Osteocyte (in vitro differentiated cells): ENCODE data around the gene OSMR. TPM values are rescaled to one million over a fixed set of nuclear protein-coding genes. Genes with fewer than 3 reads are reported as not detected.

Experiments used
- DNase-seq: peaks from one replicate; pipeline ENCODE4 v3.0.0; 2021; ENCODE audit warnings: mixed read lengths; ENCODE audit not compliant: unreplicated experiment; ENCODE audit errors: extremely low spot score
- H3K27ac Mint-ChIP-seq: one replicate; pipeline ENCODE4 v1.8.0; 2021; ENCODE audit warnings: mild to moderate bottlenecking, mixed read lengths; ENCODE audit not compliant: unreplicated experiment
- H3K27me3 Mint-ChIP-seq: one replicate; pipeline ENCODE4 v1.8.0; 2021; ENCODE audit warnings: mixed read lengths; ENCODE audit not compliant: unreplicated experiment
- H3K36me3 Mint-ChIP-seq: one replicate; pipeline ENCODE4 v1.8.0; 2021; ENCODE audit warnings: mixed read lengths; ENCODE audit not compliant: unreplicated experiment
- H3K4me1 Mint-ChIP-seq: one replicate; pipeline ENCODE4 v1.8.0; 2021; ENCODE audit warnings: mixed read lengths; ENCODE audit not compliant: unreplicated experiment
- H3K4me3 Mint-ChIP-seq: one replicate; pipeline ENCODE4 v1.8.0; 2021; ENCODE audit warnings: mild to moderate bottlenecking, moderate library complexity, mixed read lengths; ENCODE audit not compliant: unreplicated experiment
- H3K9me3 Mint-ChIP-seq: one replicate; pipeline ENCODE4 v1.8.0; 2021; ENCODE audit warnings: mixed read lengths; ENCODE audit not compliant: unreplicated experiment
- long read RNA-seq: library from polyadenylated mRNA; unstranded; transcript quantifications from one replicate; pipeline ENCODE4 v2.0.0, GENCODE V29; 2021
- total RNA-seq: library from RNA; stranded (reverse); gene quantifications from 2 replicates; pipeline ENCODE4 v1.2.1, GENCODE V29; 2021
- TF ChIP-seq, protein P1 (sequence below): fragments of 200-600 bp; sonication (generic); IDR thresholded peaks from 2 replicates; pipeline ENCODE4 v1.5.0; 2021; ENCODE audit warnings: antibody characterized with exemption, mild to moderate bottlenecking, moderate library complexity

The OSMR gene
- total RNA-seq, result 33.1 and 34.4 TPM in 2 replicates
- long read RNA-seq, full-length matches to known transcripts, result 6 of 46 reads
- long read RNA-seq, partial matches to known transcripts, result 12 of 46 reads
- long read RNA-seq, other reads (novel, unspliced or antisense), result 28 of 46 reads

DNA sequence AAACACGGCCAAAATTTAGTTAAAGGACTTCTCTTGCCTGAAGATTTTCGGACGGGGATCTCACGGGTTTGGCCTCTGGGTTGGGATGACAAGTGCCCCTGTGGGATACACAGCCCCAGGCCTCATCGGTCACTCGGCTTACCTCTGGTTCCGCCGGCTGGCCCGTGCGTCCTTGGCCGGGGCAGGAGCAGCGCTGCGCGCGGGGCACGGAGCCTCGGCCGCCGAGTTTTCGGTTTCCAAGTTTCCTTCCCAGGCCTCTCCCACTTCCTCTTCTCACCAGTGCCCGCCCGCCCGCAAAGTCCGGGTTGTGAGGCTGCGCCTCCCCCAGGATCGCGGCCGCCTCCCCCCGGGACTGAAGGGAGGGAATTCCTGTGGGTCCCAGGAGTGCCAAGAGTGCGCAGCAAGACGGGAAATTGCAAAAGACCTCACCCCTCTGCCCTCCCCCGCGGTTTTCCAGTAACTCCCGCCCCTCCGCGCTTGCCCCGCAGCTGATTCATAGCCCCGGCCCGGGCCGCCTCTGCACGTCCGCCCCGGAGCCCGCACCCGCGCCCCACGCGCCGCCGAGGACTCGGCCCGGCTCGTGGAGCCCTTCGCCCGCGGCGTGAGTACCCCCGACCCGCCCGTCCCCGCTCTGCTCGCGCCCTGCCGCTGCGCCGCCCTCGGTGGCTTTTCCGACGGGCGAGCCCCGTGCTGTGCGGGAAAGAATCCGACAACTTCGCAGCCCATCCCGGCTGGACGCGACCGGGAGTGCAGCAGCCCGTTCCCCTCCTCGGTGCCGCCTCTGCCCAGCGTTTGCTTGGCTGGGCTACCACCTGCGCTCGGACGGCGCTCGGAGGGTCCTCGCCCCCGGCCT is at the start of gene OSMR:
Gene OSMR, plus strand, starts transcription at position 487 of the 853 bp plus-strand sequence. CDS start 23,033 bp downstream, outside the sequence.
- Mint-ChIP-seq H3K27me3 (no peaks in the 10 kb centered on the region), H3K36me3 (peaks cover 15% of the 10 kb centered on the region), H3K9me3 (peaks cover 4% of the 10 kb centered on the region), H3K4me1 (peaks cover 42% of the 10 kb centered on the region), H3K4me3 (peak within 1 kb of the TSS; percentile 91), H3K27ac (peak within 1 kb of the TSS; percentile 94)
- TF ChIP-seq, protein P1, sequence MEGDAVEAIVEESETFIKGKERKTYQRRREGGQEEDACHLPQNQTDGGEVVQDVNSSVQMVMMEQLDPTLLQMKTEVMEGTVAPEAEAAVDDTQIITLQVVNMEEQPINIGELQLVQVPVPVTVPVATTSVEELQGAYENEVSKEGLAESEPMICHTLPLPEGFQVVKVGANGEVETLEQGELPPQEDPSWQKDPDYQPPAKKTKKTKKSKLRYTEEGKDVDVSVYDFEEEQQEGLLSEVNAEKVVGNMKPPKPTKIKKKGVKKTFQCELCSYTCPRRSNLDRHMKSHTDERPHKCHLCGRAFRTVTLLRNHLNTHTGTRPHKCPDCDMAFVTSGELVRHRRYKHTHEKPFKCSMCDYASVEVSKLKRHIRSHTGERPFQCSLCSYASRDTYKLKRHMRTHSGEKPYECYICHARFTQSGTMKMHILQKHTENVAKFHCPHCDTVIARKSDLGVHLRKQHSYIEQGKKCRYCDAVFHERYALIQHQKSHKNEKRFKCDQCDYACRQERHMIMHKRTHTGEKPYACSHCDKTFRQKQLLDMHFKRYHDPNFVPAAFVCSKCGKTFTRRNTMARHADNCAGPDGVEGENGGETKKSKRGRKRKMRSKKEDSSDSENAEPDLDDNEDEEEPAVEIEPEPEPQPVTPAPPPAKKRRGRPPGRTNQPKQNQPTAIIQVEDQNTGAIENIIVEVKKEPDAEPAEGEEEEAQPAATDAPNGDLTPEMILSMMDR, result no peak
- peak; percentile 94 for DNase-seq

DNA sequence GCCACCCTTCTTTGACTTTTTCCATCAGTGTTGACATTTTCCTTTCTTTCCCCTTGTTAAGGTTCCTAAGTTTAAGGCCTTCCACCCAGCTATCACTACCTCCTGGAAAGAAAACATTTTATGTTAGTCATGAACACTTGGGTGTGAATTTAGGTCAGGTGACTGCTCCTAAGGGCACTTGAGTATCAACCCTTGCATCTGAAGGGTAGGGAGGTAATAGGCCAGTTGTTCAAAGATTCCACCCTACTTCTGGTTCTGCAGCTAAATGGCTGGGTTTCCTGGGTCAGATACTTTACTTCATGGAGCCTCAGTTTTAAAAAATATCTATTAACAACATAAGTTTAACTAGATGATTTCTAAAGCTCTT is 49.1 kb upstream of the OSMR start:
- Mint-ChIP-seq H3K4me1 (no peaks in the 10 kb centered on the region), H3K4me3 (no peak overlapping the region), H3K27me3 (peaks cover 18% of the 10 kb centered on the region), H3K36me3 (no peaks in the 10 kb centered on the region), H3K27ac (no peak overlapping the region), H3K9me3 (no peaks in the 10 kb centered on the region)
- TF ChIP-seq, protein P1, result no peak
- DNase-seq, result no peak

DNA sequence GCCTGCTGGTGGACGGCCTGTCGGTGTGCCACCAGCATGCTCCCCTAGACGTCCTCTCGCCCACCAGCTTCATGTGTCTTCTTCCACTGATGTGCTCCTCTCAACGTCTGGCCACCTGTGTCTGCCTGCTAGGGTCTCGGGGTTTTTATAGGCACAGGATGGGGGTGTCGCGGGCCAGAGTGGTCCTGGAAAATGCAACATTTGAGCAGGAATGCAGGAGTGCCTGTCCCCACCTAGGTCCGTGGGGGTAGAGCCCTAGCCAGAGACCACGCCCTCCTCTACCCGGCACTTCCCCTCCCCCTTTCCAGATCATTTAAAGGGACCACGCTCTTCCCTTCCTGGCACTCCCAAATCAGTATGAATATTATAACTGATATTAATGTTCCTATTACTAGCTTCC is 48.0 kb upstream of the OSMR start:
- TF ChIP-seq, protein P1, result no peak
- Mint-ChIP-seq H3K27me3 (peaks cover 18% of the 10 kb centered on the region), H3K27ac (no peak overlapping the region), H3K4me3 (no peak overlapping the region), H3K4me1 (no peaks in the 10 kb centered on the region), H3K9me3 (no peaks in the 10 kb centered on the region), H3K36me3 (no peaks in the 10 kb centered on the region)
- no peak for DNase-seq

DNA sequence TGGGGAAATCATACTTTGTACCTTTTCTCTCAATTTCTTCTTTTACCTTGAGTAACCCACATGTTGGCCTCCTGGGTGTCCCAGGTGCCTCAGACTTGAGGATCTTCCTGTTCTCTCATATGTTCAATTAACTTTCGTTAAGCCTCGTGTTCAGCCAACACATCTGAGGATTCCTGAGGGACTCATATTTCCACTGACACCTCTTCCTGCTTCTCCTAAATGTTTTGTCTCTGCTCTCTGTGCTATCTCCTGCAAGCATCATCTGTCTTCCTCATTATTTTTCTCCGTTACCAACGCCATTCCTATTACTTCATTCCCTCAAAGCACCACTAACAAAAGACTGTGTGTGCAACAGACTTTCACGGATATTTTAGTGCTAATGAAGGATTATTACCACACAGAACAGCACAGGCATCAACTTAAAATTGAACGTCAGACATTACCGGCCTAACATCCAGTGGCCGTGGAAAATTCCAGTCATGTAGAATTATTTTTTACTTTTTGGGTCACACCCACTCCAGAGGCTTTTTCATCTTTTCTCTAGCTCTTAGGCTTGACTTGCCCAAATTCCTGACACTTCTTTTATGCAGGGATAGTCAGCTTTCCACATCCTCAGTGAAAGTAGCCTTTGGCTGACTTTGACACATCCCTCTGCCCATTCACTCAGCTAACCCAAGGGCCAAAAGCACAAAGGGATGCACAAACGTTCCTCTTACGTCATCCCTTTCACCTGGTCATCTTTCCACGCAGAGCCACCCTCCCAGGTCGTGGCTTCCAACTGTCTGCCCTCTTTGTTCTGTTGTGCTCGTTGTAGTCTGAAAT is 46.0 kb upstream of the OSMR start:
- no peak overlapping the region for H3K27ac Mint-ChIP-seq
- DNase-seq, result no peak
- H3K27me3 Mint-ChIP-seq, result peaks cover 11% of the 10 kb centered on the region
- no peaks in the 10 kb centered on the region for H3K4me1 Mint-ChIP-seq
- H3K4me3 Mint-ChIP-seq, result no peak overlapping the region
- H3K36me3 Mint-ChIP-seq, result no peaks in the 10 kb centered on the region
- H3K9me3 Mint-ChIP-seq, result no peaks in the 10 kb centered on the region
- TF ChIP-seq, protein P1, result no peak

DNA sequence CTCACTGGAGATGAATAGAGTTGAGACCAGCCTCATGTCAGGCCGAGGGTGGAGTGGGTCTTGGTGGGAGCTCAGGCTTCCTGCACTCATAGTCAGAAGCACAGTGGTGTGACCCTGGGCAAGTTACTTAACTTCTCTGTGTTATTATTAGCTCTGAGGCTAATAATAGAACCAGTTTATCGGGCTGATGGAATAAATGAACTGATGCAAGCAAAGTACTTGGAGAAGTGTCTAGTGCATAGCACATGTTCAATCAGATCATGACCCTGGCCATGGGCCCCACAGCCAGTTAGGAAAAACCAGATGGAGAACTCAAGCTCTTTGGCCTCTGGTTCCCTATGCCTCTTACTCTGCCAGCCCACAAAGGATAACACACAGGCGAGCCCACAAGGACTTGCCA is 45.3 kb upstream of the OSMR start:
- TF ChIP-seq, protein P1, result no peak
- Mint-ChIP-seq H3K4me1 (peaks cover under 1% of the 10 kb centered on the region), H3K36me3 (no peaks in the 10 kb centered on the region), H3K4me3 (no peak overlapping the region), H3K27me3 (peaks cover 6% of the 10 kb centered on the region), H3K9me3 (no peaks in the 10 kb centered on the region), H3K27ac (no peak overlapping the region)
- no peak for DNase-seq
